NCI-H748 treated with DMSO at 0.1 percent for 48 hours (cell line): ENCODE measurements around the gene SRGAP2C.
"Not testable (repeated sequence)": the region's sequence is repeated elsewhere in the genome, so short reads cannot be mapped to it uniquely, and the experiment has no call there.

Experiments
- DNase-seq: peaks from one replicate; lab custom pipeline; 2025; lab: John Stamatoyannopoulos, UW

SRGAP2C gene

GRCh38 chr1:121186191-121186590 is 1.4 kb downstream of the SRGAP2C start:
- not testable (repeated sequence) for DNase-seq

GRCh38 chr1:121187914-121188313 is 3.1 kb downstream of the SRGAP2C start:
- DNase-seq, result not testable (repeated sequence)

- DNase-seq, result not testable (repeated sequence)
These were observed 7.7 kb downstream of the SRGAP2C start for GRCh38 chr1:121192512-121192911.

GRCh38 chr1:121197095-121197882 is 12.5 kb downstream of the SRGAP2C start:
- DNase-seq, result not testable (repeated sequence)

- DNase-seq, result not testable (repeated sequence)
These were observed 15.0 kb downstream of the SRGAP2C start for GRCh38 chr1:121199763-121200162.

- DNase-seq, result not testable (repeated sequence)
These were observed 15.5 kb downstream of the SRGAP2C start for GRCh38 chr1:121200232-121200631.

GRCh38 chr1:121200985-121201981 is 16.5 kb downstream of the SRGAP2C start:
- DNase-seq, result not testable (repeated sequence)

- not testable (repeated sequence) for DNase-seq
These were observed 18.2 kb downstream of the SRGAP2C start for GRCh38 chr1:121202986-121203385.

- not testable (repeated sequence) for DNase-seq
These were observed 21.3 kb downstream of the SRGAP2C start for GRCh38 chr1:121205786-121206711.

- DNase-seq, result not testable (repeated sequence)
These were observed 22.6 kb downstream of the SRGAP2C start for GRCh38 chr1:121207328-121207727.

- not testable (repeated sequence) for DNase-seq
These were observed 23.6 kb downstream of the SRGAP2C start for GRCh38 chr1:121208375-121208774.

GRCh38 chr1:121210778-121211177 is 26.0 kb downstream of the SRGAP2C start:
- not testable (repeated sequence) for DNase-seq

GRCh38 chr1:121213491-121213890 is 28.7 kb downstream of the SRGAP2C start:
- DNase-seq, result not testable (repeated sequence)

GRCh38 chr1:121214544-121215156 is 29.9 kb downstream of the SRGAP2C start:
- DNase-seq, result not testable (repeated sequence)

GRCh38 chr1:121215699-121216417 is 31.1 kb downstream of the SRGAP2C start:
- DNase-seq, result not testable (repeated sequence)

- DNase-seq, result not testable (repeated sequence)
These were observed 31.9 kb downstream of the SRGAP2C start for GRCh38 chr1:121216676-121217075.

GRCh38 chr1:121221770-121222169 is 37.0 kb downstream of the SRGAP2C start:
- DNase-seq, result not testable (repeated sequence)

- not testable (repeated sequence) for DNase-seq
These were observed 39.9 kb downstream of the SRGAP2C start for GRCh38 chr1:121224714-121225113.

- DNase-seq, result not testable (repeated sequence)
These were observed 41.6 kb downstream of the SRGAP2C start for GRCh38 chr1:121226295-121226904.

GRCh38 chr1:121226925-121227324 is 42.1 kb downstream of the SRGAP2C start:
- DNase-seq, result not testable (repeated sequence)
